Keratinocyte (primary cell): ENCODE results near the gene PLEKHG5. TPM values are rescaled to one million over a fixed set of nuclear protein-coding genes. Genes with fewer than 3 reads are reported as not detected.

Experiments
- DNase-seq: peaks from one replicate; pipeline ENCODE4 v3.0.0-alpha.2; 2011; ENCODE audit warnings: low read depth, missing footprints, low spot score
- FAIRE-seq: peaks from 2 replicates; lab custom pipeline; 2011; peaks lifted over from hg19 to GRCh38; lab: Jason Lieb, UNC
- H2AFZ ChIP-seq: 2 replicates; pipeline ENCODE4 v1.6.0; 2012; ENCODE audit warnings: low read length, control low read depth, inconsistent platforms; ENCODE audit not compliant: control insufficient read depth
- H3K27ac ChIP-seq: 2 replicates; pipeline ENCODE4 v1.5.1; 2011; ENCODE audit warnings: low read length; ENCODE audit not compliant: control insufficient read depth, insufficient read depth
- H3K27me3 ChIP-seq: 3 replicates; pipeline ENCODE4 v1.6.0; 2011; ENCODE audit warnings: low read length; ENCODE audit not compliant: control insufficient read depth, insufficient read depth; ENCODE audit errors: extremely low read depth
- H3K36me3 ChIP-seq, 2 experiments: 2 replicates in 1 of 2; 3 replicates in 1 of 2; pipeline ENCODE4 v1.5.1; 2011; ENCODE audit warnings: low read length in 2 of 2, mild to moderate bottlenecking in 1 of 2; ENCODE audit not compliant: control insufficient read depth in 2 of 2, insufficient read depth in 2 of 2; ENCODE audit errors: extremely low read depth in 1 of 2
- H3K4me1 ChIP-seq: 3 replicates; pipeline ENCODE4 v1.5.1; 2011; ENCODE audit warnings: low read length; ENCODE audit not compliant: control insufficient read depth, insufficient read depth; ENCODE audit errors: extremely low read depth
- H3K4me2 ChIP-seq: 3 replicates; pipeline ENCODE4 v1.6.0; 2011; ENCODE audit warnings: low read depth, low read length; ENCODE audit not compliant: control insufficient read depth, insufficient read depth; ENCODE audit errors: extremely low read depth
- H3K4me3 ChIP-seq, 3 experiments: fragments of 200-600 bp in 1 of 3; sonication (generic) in 1 of 3; 2 replicates in 2 of 3; 3 replicates in 1 of 3; pipeline ENCODE4 v1.5.1; 2011 to 2016; ENCODE audit warnings: low read length in 3 of 3, mild to moderate bottlenecking in 3 of 3, control low read depth in 2 of 3, inconsistent platforms in 1 of 3, low read depth in 1 of 3, mixed read lengths in 1 of 3, mixed run types in 1 of 3, moderate library complexity in 1 of 3; ENCODE audit not compliant: control insufficient read depth in 2 of 3, insufficient read depth in 2 of 3; ENCODE audit errors: extremely low read depth in 1 of 3
- H3K79me2 ChIP-seq: 2 replicates; pipeline ENCODE4 v1.6.0; 2012; ENCODE audit warnings: low read length; ENCODE audit not compliant: control insufficient read depth, insufficient read depth
- H3K9ac ChIP-seq: 3 replicates; pipeline ENCODE4 v1.6.0; 2011; ENCODE audit warnings: low read length; ENCODE audit not compliant: control insufficient read depth, insufficient read depth; ENCODE audit errors: extremely low read depth
- H3K9me1 ChIP-seq: 3 replicates; pipeline ENCODE4 v1.6.0; 2011; ENCODE audit warnings: low read length; ENCODE audit not compliant: control insufficient read depth, insufficient read depth; ENCODE audit errors: extremely low read depth
- H3K9me3 ChIP-seq: 2 replicates; pipeline ENCODE4 v1.5.1; 2012; ENCODE audit warnings: low read depth, low read length; ENCODE audit not compliant: control insufficient read depth
- H4K20me1 ChIP-seq: 3 replicates; pipeline ENCODE4 v1.6.0; 2011; ENCODE audit warnings: low read length; ENCODE audit not compliant: control insufficient read depth, insufficient read depth; ENCODE audit errors: extremely low read depth
- CTCF ChIP-seq, 3 experiments: IDR thresholded peaks in 1 of 3; conservative IDR thresholded peaks in 1 of 3; optimal IDR thresholded peaks in 1 of 3; 2 replicates in 2 of 3; 3 replicates in 1 of 3; pipeline versions ENCODE3 to v1.5.1; 2011; ENCODE audit warnings: low read length in 3 of 3, mild to moderate bottlenecking in 3 of 3, moderate library complexity in 2 of 3, control low read depth in 1 of 3, inconsistent platforms in 1 of 3; ENCODE audit not compliant: insufficient read depth in 2 of 3; ENCODE audit errors: extremely low read depth in 1 of 3
- EZH2 ChIP-seq: IDR thresholded peaks from one replicate; pipeline ENCODE4 v1.6.1; 2012; ENCODE audit warnings: inconsistent platforms, mild to moderate bottlenecking, low read length, moderate library complexity
- dilution Hi-C: fragments of 300-500 bp; cut with MboI; formaldehyde crosslinking; loops from one replicate; pipeline ENCODE4 v1.7.0; 2020; ENCODE audit warnings: low sequenced_read_pairs; ENCODE audit not compliant: extremely low pct_ligation_motif_present
- polyA plus RNA-seq, 5 experiments: library from polyadenylated mRNA; depleted of rRNA in 3 of 5; stranded (reverse) in 3 of 5; stranded (forward) in 1 of 5; unstranded in 1 of 5; fragments of >200 nt; gene quantifications; 1 replicate in 1 of 5; 2 replicates in 3 of 5; 3 replicates in 1 of 5; pipeline versions ENCODE4 v1.2.1 to v1.2.3, GENCODE V29; 2011 to 2012; ENCODE audit warnings: missing spikeins in 2 of 5, low read depth in 1 of 5, low replicate concordance in 1 of 5

Gene PLEKHG5
- polyA plus RNA-seq, 1 donor (not counting 4 experiments of a cell fraction or from before 2014, with no cell fraction given): 11.8 TPM

DNA sequence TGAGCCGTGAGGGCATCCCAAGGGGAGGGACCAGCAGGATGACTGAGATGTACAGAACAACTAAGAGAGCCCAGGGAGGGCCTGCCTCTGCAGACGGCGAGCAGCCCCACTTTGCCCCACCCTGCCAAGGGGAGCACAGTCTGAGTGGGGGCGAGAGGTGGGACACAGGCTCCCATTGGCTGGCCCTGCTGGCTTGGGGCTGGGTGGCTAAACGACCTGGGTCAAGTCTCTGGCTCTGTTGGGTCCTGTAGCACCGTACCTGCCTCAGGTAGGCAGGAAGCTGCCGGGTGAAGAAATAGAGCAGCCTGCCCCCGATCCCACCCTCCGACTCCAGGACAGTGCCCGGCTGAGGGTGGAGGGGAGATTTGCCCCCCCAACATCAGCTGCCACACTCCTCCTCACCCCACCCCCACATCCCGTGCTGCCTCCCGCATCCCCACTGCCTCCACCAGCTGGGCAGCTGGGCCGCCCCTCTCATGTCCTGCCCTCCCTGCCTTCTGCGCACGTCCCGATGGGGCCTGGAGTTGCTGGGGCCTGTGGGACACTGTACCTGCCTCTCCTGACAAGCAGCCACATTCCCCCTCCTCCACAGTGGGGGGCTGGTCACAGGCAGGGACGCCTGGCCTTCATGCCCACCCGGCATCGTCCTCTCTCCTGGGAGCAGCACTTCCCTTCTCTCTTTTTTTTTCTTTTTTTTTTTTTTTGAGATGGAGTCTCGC is 12.6 kb upstream of the PLEKHG5 start:
- Histone ChIP-seq H3K4me2 (no peak overlapping the region), H3K36me3 (no peaks in the 10 kb centered on the region), H3K27me3 (peaks cover 6% of the 10 kb centered on the region), H4K20me1 (no peaks in the 10 kb centered on the region), H3K9ac (no peak overlapping the region), H2AFZ (no peak overlapping the region), H3K27ac (no peak overlapping the region), H3K79me2 (no peaks in the 10 kb centered on the region), H3K9me1 (no peaks in the 10 kb centered on the region), H3K9me3 (no peaks in the 10 kb centered on the region), H3K4me3 (no peak overlapping the region), H3K4me1 (no peaks in the 10 kb centered on the region)
- no peak for DNase-seq
- dilution Hi-C loops: no loop called here
- no peak for FAIRE-seq
- TF ChIP-seq EZH2 (no peak), CTCF (optimal IDR thresholded peaks at IDR 0.05 in 1 of 3, IDR thresholded peaks at IDR 0.05 in 1 of 3, conservative IDR thresholded peaks at IDR 0.05 in 1 of 3; ENCODE audit: extremely low read depth in 1 of 3, insufficient read depth in 2 of 3, low read length in 3 of 3) (no peak)

GRCh38 chr1:6502000-6502891 is 10.8 kb upstream of the PLEKHG5 start:
- Histone ChIP-seq H3K4me2 (no peak overlapping the region), H3K36me3 (no peaks in the 10 kb centered on the region), H4K20me1 (no peaks in the 10 kb centered on the region), H3K4me3 (no peak overlapping the region), H3K27ac (no peak overlapping the region), H3K9me1 (no peaks in the 10 kb centered on the region), H3K27me3 (peaks cover 3% of the 10 kb centered on the region), H2AFZ (no peak overlapping the region), H3K9me3 (no peaks in the 10 kb centered on the region), H3K4me1 (peaks cover 3% of the 10 kb centered on the region), H3K79me2 (no peaks in the 10 kb centered on the region), H3K9ac (no peak overlapping the region)
- DNase-seq (no peak), FAIRE-seq (no peak)
- dilution Hi-C loops: no loop called here
- no peak for TF ChIP-seq CTCF (optimal IDR thresholded peaks at IDR 0.05 in 1 of 3, IDR thresholded peaks at IDR 0.05 in 1 of 3, conservative IDR thresholded peaks at IDR 0.05 in 1 of 3; ENCODE audit: extremely low read depth in 1 of 3, insufficient read depth in 2 of 3, low read length in 3 of 3)
- TF ChIP-seq EZH2: no peak
